Vagina (tissue), 2 donors: Measurements from ENCODE around the gene DUSP15. TPM values are rescaled to one million over a fixed set of nuclear protein-coding genes. Genes with fewer than 3 reads are reported as not detected.

Experiments
- DNase-seq, 2 donors: peaks; one replicate each; pipeline ENCODE4 v3.0.0-alpha.2; 2017; ENCODE audit errors: extremely low spot score in 2 of 2
- H3K27ac ChIP-seq: fragments of 200-600 bp; sonication (generic); one replicate; pipeline ENCODE4 v1.5.1; 2019
- H3K27me3 ChIP-seq: fragments of 200-600 bp; sonication (generic); one replicate; pipeline ENCODE4 v1.5.1; 2019
- H3K36me3 ChIP-seq, 2 donors: fragments of 200-600 bp; sonication (generic); one replicate each; pipeline ENCODE4 v1.5.1; 2017 to 2019
- H3K4me1 ChIP-seq: fragments of 200-600 bp; sonication (generic); one replicate; pipeline ENCODE4 v1.5.1; 2019
- H3K4me3 ChIP-seq, 2 donors: fragments of 200-600 bp; sonication (generic); 1 replicate in 1 of 2; 2 replicates in 1 of 2; pipeline ENCODE4 v1.5.1; 2016 to 2019
- H3K9me3 ChIP-seq: fragments of 200-600 bp; sonication (generic); one replicate; pipeline ENCODE4 v1.5.1; 2019
- CTCF ChIP-seq, 3 experiments: fragments of 450-650 bp in 2 of 3; fragments of 200-600 bp in 1 of 3; sonication (generic) in 1 of 3; IDR thresholded peaks; one replicate each; pipeline ENCODE4 v1.5.1; 2017 to 2019; ENCODE audit warnings: antibody characterized with exemption in 3 of 3, mild to moderate bottlenecking in 2 of 3, moderate library complexity in 2 of 3
- POLR2A ChIP-seq, 2 donors: fragments of 450-650 bp; IDR thresholded peaks; one replicate each; pipeline ENCODE4 v1.6.1; 2017; ENCODE audit warnings: antibody characterized with exemption in 2 of 2, mild to moderate bottlenecking in 2 of 2, moderate library complexity in 2 of 2
- POLR2AphosphoS5 ChIP-seq, 2 donors: sonication (generic); formaldehyde crosslinking; IDR thresholded peaks; one replicate each; pipeline ENCODE4 v1.9.0; 2017; ENCODE audit warnings: antibody characterized with exemption in 2 of 2, mild to moderate bottlenecking in 2 of 2, low read depth in 1 of 2; ENCODE audit not compliant: insufficient read depth in 1 of 2
- intact Hi-C: fragments of 100-400 bp; cut with DNase I; formaldehyde crosslinking; loops from one replicate; pipeline ENCODE4 v1.15.1; 2023
- total RNA-seq: library from RNA; depleted of rRNA; stranded (reverse); fragments of >200 nt; gene quantifications from one replicate; pipeline ENCODE4 v1.2.3, GENCODE V29; 2016

The DUSP15 gene
- total RNA-seq, 1 donor from 2014 or later, result 2.5 TPM

DNA sequence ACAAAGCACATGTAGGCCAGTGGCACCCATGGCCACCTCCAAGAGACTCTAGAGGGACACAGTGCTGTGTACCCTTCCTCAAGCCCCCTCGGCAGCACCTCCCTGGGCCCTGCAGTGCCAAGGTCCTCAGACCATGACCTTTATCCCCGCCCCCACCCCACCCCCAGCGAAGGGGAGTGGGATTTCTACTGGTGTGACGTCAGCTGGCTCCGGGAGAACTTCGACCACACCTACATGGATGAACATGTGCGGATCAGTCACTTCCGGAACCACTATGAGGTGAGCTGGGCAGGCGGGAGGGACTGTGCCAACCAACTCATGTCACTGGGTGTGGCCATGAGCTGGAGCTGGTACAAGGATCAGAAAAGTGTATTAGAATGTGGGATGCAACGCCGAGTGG lies 38.1 kb upstream of the DUSP15 start:
- TF ChIP-seq POLR2AphosphoS5 (IDR thresholded peaks at IDR 0.05; ENCODE audit: insufficient read depth in 1 of 2, low read depth in 1 of 2) (no peak), POLR2A (IDR thresholded peaks at IDR 0.05) (no peak), CTCF (IDR thresholded peaks at IDR 0.05) (no peak)
- H3K36me3 ChIP-seq, result no peaks in the 10 kb centered on the region
- intact Hi-C loops, result no loop called here
- no peak for DNase-seq
- H3K27me3 ChIP-seq, result no peaks in the 10 kb centered on the region
- H3K4me1 ChIP-seq, result no peaks in the 10 kb centered on the region
- no peaks in the 10 kb centered on the region for H3K9me3 ChIP-seq
- H3K27ac ChIP-seq, result no peak overlapping the region
- H3K4me3 ChIP-seq, result no peak overlapping the region

- no peak for DNase-seq
- no peak for TF ChIP-seq POLR2AphosphoS5 (IDR thresholded peaks at IDR 0.05; ENCODE audit: insufficient read depth in 1 of 2, low read depth in 1 of 2)
- no peak for TF ChIP-seq POLR2A (IDR thresholded peaks at IDR 0.05)
- no peak for TF ChIP-seq CTCF (IDR thresholded peaks at IDR 0.05)
- intact Hi-C loops, result no loop called here
- Histone ChIP-seq H3K4me3 (no peak overlapping the region), H3K27ac (no peak overlapping the region), H3K9me3 (no peaks in the 10 kb centered on the region), H3K36me3 (no peaks in the 10 kb centered on the region), H3K4me1 (no peaks in the 10 kb centered on the region), H3K27me3 (no peaks in the 10 kb centered on the region)
Observed at GRCh38 chr20:31908016-31908415, 37.7 kb upstream of the DUSP15 start.

- no peaks in the 10 kb centered on the region for H3K4me1 ChIP-seq
- intact Hi-C loops, result no loop called here
- no peaks in the 10 kb centered on the region for H3K9me3 ChIP-seq
- H3K27me3 ChIP-seq, result no peaks in the 10 kb centered on the region
- no peaks in the 10 kb centered on the region for H3K36me3 ChIP-seq
- no peak overlapping the region for H3K27ac ChIP-seq
- H3K4me3 ChIP-seq, result no peak overlapping the region
- DNase-seq, result no peak
- TF ChIP-seq POLR2A (IDR thresholded peaks at IDR 0.05) (no peak), CTCF (IDR thresholded peaks at IDR 0.05) (no peak)
Observed at GRCh38 chr20:31907046-31907445, 36.7 kb upstream of the DUSP15 start.

DNA sequence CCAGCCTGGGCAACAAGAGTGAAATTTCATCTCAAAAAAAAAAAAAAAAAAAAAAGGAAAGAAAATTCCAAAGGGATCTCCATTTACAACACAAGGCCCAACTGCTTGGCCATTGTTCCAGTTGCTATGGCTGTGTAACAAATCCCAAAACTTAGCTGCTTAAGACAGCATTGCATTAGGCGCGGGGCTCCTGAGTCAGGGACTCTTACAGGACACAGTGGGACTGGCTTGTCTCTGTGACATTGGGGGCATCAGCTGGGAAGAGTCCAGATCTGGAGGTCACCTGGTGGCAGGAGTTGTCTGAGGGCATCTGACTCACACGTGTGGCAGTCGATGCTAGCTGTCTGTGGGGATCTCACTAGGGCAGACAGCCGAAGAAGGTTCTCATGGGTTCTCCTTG lies 35.7 kb upstream of the DUSP15 start:
- H3K4me3 ChIP-seq, result no peak overlapping the region
- DNase-seq, result no peak

More for the DNA sequence above, 35.7 kb upstream of the DUSP15 start:
- H3K9me3 ChIP-seq, result no peaks in the 10 kb centered on the region
- H3K27me3 ChIP-seq, result no peaks in the 10 kb centered on the region
- no peaks in the 10 kb centered on the region for H3K4me1 ChIP-seq
- H3K27ac ChIP-seq, result no peak overlapping the region
- H3K36me3 ChIP-seq, result no peaks in the 10 kb centered on the region
- intact Hi-C loops, result no loop called here
- no peak for TF ChIP-seq POLR2A (IDR thresholded peaks at IDR 0.05)
- TF ChIP-seq CTCF (IDR thresholded peaks at IDR 0.05), result no peak
- no peak for TF ChIP-seq POLR2AphosphoS5 (IDR thresholded peaks at IDR 0.05; ENCODE audit: insufficient read depth in 1 of 2, low read depth in 1 of 2)
